ENCODE measurements around the gene MXRA8. TPM values are rescaled to one million over a fixed set of nuclear protein-coding genes. Genes with fewer than 3 reads are reported as not detected.

The MXRA8 gene
- total RNA-seq, 3 donors from 2014 or later: 6.8 to 62.1 (median 20.8) TPM

DNA sequence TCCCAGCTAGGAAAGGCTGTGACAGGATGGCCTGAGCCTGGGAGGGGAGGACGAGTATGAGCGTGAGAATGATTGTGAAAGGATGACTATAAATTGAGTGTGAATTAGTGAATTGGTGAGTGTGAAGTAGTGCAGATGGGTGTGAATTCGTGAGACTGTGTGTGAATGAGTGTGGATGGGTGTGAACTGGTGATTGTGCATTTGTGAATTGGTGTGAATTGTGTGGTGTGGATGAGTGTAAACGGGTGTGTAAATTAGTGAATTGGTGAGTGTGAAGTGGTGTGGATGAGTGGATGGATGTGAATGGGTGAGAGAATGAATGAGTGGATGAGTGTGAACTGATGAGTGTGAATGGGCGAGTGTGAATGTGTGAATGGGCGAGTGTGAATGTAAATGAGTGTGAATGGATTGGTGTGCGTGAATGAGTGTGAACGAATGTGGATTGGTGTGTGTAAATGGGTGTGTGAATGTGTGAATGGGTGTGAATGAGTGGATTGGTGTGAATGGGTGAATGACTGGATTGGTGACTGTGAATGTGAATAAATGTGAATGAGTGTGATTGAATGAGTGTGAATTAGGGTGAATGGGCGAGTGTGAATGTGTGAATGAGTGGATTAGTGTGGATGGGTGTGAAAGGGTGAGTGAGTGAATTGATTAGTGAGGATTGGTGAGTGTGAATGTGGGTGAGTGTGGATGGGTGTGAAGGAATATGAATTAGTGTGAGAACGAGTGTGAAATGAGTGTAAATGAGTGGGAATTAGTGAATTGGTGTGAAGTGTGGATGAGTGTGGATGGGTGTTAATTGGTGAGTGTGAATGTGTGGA, 7.7 kb upstream of the MXRA8 start:
- no peaks in the 10 kb centered on the region for H3K36me3 ChIP-seq (ENCODE audit: low read depth)
- H3K4me3 ChIP-seq: no peak overlapping the region
- DNase-seq: no peak
- no peak for ATAC-seq
- H3K4me1 ChIP-seq (ENCODE audit: low read depth): no peaks in the 10 kb centered on the region
- H3K9me3 ChIP-seq: no peaks in the 10 kb centered on the region
- intact Hi-C loops (cut with DNase I, micrococcal nuclease): no loop called here
- TF ChIP-seq, protein P1, sequence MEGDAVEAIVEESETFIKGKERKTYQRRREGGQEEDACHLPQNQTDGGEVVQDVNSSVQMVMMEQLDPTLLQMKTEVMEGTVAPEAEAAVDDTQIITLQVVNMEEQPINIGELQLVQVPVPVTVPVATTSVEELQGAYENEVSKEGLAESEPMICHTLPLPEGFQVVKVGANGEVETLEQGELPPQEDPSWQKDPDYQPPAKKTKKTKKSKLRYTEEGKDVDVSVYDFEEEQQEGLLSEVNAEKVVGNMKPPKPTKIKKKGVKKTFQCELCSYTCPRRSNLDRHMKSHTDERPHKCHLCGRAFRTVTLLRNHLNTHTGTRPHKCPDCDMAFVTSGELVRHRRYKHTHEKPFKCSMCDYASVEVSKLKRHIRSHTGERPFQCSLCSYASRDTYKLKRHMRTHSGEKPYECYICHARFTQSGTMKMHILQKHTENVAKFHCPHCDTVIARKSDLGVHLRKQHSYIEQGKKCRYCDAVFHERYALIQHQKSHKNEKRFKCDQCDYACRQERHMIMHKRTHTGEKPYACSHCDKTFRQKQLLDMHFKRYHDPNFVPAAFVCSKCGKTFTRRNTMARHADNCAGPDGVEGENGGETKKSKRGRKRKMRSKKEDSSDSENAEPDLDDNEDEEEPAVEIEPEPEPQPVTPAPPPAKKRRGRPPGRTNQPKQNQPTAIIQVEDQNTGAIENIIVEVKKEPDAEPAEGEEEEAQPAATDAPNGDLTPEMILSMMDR (IDR thresholded peaks at IDR 0.05): no peak

DNA sequence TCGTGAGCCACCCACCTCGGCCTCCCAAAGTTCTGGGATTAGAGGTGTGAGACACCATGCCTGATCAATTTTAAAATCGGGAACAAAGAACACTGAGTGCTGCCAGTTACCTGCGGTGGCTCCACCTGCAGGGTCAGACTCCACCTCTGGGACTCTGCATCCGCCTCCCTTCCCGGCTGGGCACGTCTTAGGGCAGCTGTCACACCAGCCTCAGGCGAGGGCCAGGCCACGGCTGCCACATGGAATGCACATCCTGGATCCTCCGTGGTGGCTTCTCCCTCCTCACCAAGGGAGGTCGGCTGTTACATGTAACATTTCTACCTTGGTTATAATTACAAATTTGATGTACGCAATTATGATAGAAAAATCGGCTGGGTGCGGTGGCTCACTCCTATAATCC, 5.9 kb upstream of the MXRA8 start:
- H3K36me3 ChIP-seq (ENCODE audit: low read depth): no peaks in the 10 kb centered on the region
- TF ChIP-seq, protein P1 (IDR thresholded peaks at IDR 0.05): no peak
- DNase-seq: peak in 2 of 3 donors; percentile 43 to 49
- no peaks in the 10 kb centered on the region for H3K4me1 ChIP-seq (ENCODE audit: low read depth)
- no peaks in the 10 kb centered on the region for H3K9me3 ChIP-seq
- intact Hi-C loops (cut with DNase I, micrococcal nuclease): no loop called here
- H3K4me3 ChIP-seq: no peak overlapping the region
- ATAC-seq: peak; percentile 77

DNA sequence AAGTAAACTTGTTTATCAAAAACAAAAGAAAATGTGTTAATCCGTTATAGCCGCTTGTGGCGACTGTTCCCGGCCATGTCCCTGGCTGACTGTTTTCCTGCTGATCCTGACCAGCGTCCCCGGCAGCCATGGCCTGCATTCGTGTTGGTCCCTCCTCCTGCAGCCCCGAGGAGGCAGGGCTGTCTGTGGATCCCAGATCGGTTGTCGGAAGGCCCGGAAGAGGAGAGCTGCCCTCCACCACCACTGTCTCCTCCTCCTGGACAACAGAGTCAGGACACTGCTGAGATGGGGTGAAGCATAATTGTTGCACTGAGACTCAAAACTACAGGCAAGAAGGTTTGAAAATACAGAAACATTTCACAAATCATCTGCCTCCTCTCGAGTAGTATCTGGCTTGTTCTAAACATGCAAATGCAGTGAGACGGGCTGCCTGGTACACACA, 3.6 kb upstream of the MXRA8 start:
- Histone ChIP-seq H3K4me1 (ENCODE audit: low read depth) (no peaks in the 10 kb centered on the region), H3K36me3 (ENCODE audit: low read depth) (no peaks in the 10 kb centered on the region), H3K9me3 (no peaks in the 10 kb centered on the region), H3K4me3 (no peak overlapping the region)
- DNase-seq (peak in 2 of 3 donors; percentile 29 to 47), ATAC-seq (no peak)
- intact Hi-C loops (cut with DNase I, micrococcal nuclease): no loop called here
- TF ChIP-seq, protein P1 (IDR thresholded peaks at IDR 0.05): no peak

DNA sequence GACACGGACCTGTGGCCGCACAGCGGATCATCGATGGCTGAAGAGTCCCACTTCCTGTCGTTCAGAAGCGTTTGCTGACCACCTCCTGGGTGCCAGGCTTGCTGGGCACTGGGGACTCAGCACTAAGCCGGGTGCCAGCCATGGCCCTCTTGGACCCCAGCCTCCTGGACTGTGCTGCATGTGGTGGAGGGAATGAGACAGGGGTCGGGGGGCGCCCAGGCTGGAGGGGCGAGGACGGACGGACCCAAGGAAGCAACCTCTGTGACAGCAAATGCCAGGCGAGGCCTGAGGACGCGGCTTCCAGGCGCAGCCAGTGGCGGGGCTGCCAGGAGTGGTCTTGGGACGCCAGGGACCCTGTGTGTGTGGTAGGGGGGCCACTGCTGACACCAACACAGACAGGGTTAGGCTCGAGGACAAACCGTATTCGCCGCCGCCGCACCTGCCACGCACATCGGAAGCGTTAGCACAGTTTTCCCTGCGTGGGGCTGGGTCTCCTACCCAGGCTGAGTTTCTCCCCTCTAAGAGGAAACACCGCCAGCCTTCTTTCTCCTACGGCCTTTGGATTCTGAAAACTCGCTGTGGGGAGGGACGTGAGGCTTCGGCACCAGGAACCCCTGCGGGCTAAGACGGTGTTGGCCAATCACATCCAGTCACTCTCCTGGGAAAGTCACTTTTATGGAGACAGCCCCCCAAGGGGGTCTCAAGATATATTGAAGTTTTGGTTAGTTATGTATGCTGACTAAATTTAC, 3.1 kb upstream of the MXRA8 start:
- intact Hi-C loops (cut with DNase I, micrococcal nuclease): no loop called here
- TF ChIP-seq, protein P1 (IDR thresholded peaks at IDR 0.05): no peak
- H3K9me3 ChIP-seq: no peaks in the 10 kb centered on the region
- H3K4me1 ChIP-seq (ENCODE audit: low read depth): peaks cover 3% of the 10 kb centered on the region
- DNase-seq (peak in 2 of 3 donors; percentile 24 to 47), ATAC-seq (no peak)
- no peaks in the 10 kb centered on the region for H3K36me3 ChIP-seq (ENCODE audit: low read depth)
- no peak overlapping the region for H3K4me3 ChIP-seq

DNA sequence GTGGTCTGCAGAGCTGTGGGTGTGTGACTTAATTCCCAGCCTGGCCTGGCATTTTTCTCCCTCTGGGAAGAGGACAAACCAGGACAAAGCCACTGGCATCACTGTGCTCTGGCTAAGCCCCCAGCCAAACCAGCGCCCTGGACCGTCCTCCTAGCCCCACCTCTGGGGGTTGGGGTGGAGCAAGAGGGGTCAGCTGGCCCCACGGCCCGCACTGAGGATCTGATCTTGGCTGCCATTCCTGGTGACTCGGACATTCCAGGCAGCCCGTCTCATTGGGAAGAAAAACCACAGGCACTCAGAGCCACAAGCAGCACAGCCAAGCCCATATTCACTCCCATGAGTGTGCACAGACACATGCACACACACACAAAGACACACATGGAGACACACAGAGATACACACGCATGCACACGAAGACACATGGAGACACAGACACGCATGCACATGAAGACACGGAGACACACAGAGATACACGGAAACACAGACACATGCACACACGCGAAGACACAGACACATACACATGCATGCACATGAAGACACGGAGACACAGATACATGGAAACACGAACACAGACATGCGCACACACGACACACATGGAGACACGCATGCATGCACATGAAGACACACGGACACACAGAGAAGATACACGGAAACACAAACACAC, 2.3 kb upstream of the MXRA8 start:
- Histone ChIP-seq H3K4me3 (no peak overlapping the region), H3K9me3 (no peaks in the 10 kb centered on the region), H3K4me1 (ENCODE audit: low read depth) (peaks cover 3% of the 10 kb centered on the region), H3K36me3 (ENCODE audit: low read depth) (no peaks in the 10 kb centered on the region)
- peak; percentile 39 for ATAC-seq
- intact Hi-C loops (cut with DNase I, micrococcal nuclease): no loop called here
- TF ChIP-seq, protein P1 (IDR thresholded peaks at IDR 0.05): no peak
- peak in 2 of 3 donors; percentile 60 to 78 for DNase-seq

All from mucosa of descending colon (tissue), 3 donors.